HG03378 (cell line): Measurements from ENCODE around the gene PGM2L1.

Experiments
- ATAC-seq: cut with Tn5 transposase; IDR thresholded peaks from one replicate; pipeline ENCODE4 v1.9.1; 2021; ENCODE audit warnings: mild to moderate bottlenecking, moderate library complexity; ENCODE audit not compliant: unreplicated experiment

The PGM2L1 gene

GRCh38 chr11:74307434-74307833, 90.8 kb downstream of the PGM2L1 start:
- no peak for ATAC-seq

GRCh38 chr11:74306435-74307175, 91.6 kb downstream of the PGM2L1 start:
- no peak for ATAC-seq

DNA sequence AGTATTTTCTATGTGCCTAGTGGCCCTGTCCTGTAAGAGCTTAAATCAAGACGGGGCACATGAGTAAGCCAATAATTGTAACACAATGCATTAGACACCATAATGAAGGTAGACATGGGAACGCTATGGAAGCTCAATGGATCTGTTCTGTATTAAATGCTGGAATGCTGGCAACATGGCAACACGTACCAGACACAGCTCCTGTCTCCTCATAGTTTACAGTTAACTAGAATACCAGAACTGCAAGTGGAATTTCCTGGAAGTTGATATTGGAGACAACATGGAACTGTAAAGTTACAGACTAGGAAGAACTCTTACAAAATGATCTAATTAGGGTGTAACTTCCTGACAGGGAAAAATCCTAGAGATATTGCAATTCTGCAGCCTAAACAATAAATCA, 99.2 kb downstream of the PGM2L1 start:
- ATAC-seq: no peak

- ATAC-seq: no peak
These were observed 100.7 kb downstream of the PGM2L1 start for GRCh38 chr11:74297484-74297883.

DNA sequence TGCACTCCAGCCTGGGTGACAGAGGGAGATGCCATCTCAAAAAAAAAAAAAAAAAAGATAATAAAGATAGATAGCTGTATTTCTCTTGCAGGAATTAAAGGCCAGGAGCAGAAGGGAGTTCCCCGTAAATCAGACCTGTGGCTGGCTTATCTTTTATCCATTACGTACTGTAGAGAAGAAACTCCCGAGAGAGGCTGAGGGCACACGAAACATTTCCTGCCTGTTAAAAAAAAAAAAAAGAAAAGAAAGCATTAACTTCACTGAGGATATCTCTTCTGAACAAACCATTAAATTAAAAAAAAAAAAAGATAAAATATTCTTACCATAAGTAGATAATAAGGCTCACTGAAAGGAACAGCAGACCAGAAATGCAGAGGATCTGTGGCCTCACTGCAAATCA, 109.3 kb downstream of the PGM2L1 start:
- ATAC-seq: no peak

DNA sequence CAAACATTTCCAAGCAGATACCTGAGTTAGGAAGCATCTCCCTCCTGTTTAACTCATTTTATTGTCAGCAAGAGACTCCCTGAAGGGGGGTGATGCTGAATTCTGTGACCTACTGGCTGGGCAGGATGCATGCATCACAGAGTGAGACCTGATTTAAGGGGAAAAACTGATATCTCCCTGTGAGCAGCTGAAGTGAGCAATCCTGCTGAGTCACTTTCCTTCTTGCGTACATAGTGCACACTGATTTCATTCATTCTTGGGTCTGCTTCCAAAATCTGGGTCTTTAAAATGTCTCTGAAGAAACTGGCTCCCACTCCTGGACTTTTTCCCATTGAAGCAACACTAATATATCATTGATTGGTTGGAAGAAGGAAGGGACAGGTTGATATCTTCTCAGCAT, 110.1 kb downstream of the PGM2L1 start:
- ATAC-seq: no peak

DNA sequence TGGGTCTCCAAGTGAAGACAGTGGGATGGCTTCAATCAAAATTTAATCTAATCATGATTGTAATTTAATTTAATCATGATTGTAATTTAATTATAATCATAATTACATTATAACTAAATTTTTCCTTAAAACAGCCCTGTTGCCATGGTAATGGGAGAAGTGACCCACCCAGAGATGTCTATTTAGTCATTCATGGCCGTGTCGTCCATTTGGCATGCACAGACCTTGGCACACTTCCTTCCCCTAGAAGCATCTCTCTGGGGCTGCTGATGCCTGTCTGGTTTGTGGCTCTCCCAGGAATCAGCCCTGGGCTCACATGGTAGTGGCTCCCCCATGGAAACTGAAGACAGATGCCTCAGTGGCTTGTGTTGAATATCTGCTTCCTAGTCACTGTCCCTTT, 113.8 kb downstream of the PGM2L1 start:
- ATAC-seq: no peak

DNA sequence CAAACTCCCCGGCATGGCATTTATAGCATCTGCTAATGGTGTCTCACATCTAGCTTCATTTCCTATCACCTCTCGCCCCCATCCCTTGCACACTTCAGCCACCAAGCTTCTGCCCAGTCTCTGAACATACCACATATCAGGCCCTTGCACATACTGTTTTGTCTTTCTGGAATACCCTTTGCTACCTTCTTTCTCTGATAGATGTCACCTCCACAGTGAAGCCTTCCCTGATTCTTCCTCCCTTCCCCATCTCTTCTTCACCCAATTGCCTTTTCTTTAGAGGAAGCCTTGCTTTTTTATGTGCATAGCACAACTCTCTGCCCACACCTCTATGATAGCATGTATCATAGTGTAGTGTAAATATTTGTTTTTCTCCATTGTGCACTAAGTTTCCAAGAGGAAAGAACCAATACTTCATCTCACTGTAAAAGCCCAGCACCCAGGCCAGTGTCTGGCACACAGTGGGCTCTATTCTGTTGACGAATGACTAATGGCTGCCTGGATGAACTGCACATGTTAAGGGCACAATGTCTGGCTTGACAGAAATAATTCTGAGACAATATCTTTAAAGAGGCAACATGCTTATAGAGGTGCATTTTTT, 114.6 kb downstream of the PGM2L1 start:
- no peak for ATAC-seq

DNA sequence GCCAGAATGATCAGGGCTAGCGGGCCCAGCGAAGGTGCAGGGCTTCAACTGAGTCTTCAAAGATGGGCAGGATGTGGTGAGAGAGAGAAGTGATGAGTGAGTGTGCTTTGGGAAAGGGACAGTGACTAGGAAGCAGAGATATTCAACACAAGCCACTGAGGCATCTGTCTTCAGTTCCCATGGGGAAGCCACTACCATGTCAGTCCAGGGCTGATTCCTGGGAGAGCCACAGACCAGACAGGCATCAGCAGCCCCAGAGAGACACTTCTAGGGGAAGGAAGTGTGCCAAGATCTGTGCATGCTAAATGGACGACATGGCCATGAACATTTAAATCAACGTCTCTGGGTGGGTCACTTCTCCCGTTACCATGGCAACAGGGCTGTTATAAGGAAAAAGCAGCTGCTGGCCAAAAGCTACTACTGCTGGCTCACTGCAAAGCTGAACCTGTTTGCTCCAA, 115.3 kb downstream of the PGM2L1 start:
- ATAC-seq: no peak

DNA sequence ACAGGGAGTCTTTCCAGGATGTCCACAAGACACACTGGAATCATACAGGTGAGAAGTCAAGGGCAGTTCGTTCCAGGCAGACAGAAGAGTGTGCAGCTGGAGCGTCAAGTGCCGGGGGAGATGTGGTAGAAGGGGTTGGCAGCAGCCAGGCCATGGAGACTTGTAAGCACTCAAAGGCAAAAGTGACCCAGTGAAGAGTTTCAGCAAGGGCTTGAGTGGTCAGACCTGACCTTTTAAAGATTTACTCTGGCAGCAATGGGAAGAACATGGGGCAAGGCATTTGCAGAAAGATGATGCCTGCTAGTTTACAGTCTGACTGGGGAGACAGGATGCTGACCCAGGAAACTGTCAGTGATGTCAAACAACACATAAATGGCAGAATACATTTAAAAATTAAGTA, 115.8 kb downstream of the PGM2L1 start:
- no peak for ATAC-seq

DNA sequence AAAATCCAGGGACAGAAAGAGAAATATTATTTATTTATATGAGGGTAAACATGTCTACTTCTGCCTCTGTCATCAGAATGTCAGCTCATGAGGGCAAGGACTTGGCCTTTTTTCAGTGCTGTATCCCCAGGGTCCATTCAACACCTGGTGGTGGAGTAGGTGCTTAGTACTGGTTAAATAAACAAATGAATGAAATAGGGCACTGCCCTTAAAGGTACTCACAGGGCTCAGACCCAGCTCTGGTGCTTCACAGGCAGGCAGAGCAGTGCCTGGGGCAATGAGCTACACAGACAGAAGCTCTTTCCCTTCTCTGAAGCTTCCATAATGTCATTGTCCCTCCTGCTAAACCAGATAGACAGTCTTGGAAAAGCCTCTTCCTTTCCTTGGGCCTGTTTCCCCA, 117.7 kb downstream of the PGM2L1 start:
- ATAC-seq: no peak
